Activated CD8-positive, alpha-beta memory T cell treated with anti-CD3 and anti-CD28 coated beads, Interleukin-2, amount 50 U/mL, for 24 hours (primary cell): ENCODE results near the gene TUBB1.
"Not testable (repeated sequence)": the region's sequence is repeated elsewhere in the genome, so short reads cannot be mapped to it uniquely, and the experiment has no call there.

ENCODE experiments used
- DNase-seq: peaks from one replicate; pipeline ENCODE4 v3.0.0-alpha.2; 2020; ENCODE audit errors: extremely low read depth

The TUBB1 gene

DNA sequence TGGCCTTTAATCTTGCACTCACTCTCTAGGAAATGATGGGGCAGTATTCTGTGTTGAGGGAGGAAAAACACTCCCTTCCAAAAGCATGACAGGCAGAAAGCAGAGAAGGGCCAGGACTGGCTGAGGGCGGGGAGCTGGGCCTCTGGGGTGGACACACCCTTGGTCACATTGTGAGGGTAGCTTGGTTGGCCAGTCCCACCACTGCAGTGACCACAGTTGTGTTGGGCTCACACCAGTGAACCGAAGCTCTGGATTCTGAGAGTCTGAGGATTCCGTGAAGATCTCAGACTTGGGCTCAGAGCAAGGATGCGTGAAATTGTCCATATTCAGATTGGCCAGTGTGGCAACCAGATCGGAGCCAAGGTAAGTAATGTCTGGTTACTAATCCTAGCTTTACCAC is at the start of gene TUBB1:
TSS of gene TUBB1 (plus strand) at position 213 of the 400 bp plus-strand sequence. CDS start at position 307, 94 bp downstream.
- no peak for DNase-seq

DNA sequence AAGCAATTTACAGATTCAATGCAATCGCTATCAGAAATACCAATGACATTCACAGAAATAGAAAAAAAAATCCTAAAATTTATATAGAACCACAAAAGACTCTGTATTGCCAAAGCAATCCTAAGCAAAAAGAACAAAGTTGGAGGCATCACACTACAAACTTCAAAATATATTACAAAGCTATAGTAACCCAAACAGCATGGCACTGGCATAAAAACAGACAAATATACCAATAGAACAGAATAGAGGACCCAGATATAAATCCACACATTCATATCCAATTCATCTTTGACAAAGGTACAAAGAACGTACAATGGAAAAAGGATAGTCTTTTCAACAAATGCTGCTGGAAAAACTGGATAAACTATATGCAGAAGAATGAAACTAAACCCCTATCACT is 49.8 kb upstream of the TUBB1 start:
- no peak for DNase-seq

DNA sequence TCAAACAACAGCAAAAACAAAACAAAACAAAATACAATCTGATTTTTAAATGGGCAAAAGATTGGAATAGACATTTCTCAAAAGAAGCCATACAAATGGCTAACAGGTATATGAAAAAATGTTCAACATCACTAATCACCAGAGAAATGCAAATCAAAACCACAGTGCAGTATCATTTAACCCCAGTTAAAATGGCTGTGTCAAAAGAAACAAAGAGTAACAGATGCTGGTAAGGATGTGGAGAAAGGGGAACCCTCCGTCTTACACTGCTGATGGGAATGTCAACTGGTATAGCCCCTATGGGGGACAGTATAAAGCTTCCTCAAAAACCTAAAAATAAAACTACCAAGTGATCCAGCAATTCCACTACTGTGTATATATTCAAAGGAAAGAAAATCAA is 49.1 kb upstream of the TUBB1 start:
- no peak for DNase-seq

DNA sequence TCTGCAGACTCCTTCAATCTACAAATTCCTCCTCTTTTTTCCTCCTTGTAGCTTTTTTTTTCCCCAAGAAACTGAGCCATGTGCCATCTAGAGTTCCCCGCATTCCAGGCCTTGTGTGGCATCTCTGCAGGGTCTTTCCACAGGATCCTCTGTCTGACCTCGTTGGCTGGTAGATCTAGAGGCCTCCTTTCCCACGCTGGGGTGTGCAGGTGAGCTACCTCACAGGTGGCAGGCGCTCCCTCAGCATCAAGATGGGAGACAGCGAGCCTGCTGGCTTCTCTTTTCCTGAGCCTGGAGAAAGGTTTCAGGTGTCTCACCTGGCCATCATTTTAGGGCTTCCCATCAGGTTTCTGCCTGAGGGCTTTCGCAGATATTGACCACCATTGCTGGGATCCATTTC is 47.8 kb upstream of the TUBB1 start:
- no peak for DNase-seq

DNA sequence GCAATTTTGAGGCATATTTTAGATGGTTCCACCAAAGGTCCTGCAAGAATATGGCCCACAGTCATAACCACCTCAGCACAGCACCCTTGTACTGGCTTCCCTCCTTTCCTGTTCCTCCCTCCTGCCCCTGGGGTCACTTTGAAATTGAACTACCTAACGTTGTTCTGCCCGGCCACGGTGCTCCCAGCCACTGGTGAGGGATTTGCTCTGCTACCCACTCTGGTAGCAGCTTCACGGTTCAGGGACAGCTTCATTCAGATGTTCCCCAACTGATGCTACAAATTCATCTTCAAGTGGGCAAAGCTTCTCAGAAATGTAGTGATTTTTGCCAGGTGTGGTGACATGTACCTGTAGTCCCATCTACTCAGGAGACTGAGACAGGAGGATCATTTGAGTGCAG is 46.0 kb upstream of the TUBB1 start:
- no peak for DNase-seq

DNA sequence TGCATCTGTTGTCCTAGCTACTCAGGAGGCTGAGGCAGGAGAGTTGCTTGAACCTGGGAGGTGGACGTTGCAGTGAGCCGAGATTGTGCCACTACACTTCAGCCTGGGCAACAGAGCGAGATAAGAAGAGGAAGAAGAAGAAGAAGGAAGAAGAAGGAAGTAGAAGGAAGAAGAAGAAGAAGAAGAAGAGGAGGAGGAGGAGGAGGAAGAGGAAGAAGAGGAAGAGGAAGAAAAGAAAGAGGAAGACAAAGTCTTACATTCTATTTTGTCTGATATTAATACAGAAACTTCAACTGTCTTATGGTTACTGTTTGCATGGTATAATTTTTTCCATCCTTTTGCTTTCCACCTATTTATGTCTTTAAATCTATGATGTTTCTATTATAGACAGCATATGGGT is 45.4 kb upstream of the TUBB1 start:
- no peak for DNase-seq

DNA sequence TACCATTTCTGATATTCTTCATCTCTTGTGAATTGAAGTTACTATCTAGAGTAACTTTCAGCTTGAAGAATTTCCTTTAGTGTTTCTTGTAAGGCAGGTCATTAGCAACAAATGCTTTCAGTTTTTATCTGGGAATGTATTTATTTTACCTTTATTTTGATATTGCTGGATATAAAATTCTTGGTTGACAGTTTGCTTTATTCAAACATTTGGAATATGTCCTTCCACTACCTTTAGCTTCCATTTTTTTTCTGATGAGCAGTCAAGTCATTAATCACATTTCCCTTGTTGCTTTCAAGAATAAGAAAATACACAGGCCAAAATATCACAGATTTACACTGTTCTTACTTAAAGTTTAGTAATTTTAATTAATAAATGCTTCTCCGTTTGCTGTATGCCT is 43.9 kb upstream of the TUBB1 start:
- no peak for DNase-seq

DNA sequence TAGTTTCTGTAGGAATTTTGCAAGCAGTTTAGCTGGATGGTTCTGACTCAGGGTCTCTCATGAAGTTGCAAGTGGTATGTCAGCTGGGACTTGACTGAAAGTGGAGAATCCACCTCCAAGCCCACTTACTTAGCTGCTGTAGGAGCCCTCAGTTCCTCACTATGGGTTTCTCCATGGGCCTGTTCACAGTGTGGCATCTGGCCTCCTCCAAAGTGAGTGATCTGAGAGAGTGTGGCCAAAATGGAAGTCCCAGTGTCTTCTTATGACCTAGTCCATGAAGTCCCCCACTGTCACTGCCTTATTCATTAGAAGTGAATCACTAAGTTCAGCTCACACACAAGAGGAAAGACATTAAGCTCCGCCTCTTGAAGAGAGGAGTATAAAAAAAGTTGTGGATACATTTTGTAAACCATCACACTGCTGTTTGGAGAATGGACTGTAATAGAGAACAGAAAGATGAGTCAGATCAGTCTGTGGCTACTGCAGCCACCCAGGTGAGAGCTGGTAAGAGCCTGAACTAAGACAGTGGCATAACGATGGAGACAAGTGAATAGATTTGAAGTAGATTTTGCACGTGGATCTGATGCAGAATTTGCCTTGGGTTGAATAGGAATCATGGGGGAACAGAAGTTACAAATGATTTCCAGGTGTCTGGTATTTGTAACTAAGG is 43.0 kb upstream of the TUBB1 start:
- no peak for DNase-seq

DNA sequence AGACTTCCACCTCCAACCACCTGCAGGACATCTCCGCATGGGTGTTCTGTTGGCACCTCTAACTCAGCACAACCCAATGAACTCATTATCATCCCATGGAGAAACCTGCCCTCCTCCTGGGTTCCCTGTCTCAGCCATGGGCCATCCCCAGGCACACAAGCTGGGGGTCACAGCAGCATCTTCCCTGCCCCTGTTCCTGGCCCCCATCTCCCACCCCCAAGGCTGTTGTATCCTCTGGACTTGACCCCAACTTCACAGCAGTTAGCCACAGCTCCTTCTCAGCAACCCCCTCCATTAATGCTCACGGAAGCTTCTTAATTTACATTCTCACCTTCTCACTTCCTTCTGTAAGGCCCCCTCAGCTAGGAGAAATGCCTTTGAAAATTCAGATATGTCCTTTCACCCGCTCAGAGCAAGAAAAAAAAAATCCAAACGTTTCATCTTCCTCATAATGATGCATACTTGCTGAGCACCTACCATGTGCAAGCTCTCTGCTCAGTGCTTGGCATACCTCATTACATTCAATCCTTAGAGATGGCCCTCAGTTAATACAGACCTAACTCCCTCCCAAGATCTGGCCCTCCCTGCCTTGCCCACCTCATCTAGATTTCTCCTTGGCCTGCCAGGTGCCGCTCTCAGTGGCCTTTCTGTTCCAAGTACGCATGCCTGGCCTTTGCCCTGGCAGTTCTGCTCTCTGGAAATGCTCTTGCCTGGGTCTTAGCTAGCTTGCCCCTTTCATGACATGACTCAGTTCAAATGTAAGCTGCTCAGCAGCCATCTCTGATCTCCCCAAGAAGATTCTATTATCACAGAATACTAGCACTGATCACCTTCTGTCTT is 40.7 kb upstream of the TUBB1 start:
- DNase-seq = no peak

DNA sequence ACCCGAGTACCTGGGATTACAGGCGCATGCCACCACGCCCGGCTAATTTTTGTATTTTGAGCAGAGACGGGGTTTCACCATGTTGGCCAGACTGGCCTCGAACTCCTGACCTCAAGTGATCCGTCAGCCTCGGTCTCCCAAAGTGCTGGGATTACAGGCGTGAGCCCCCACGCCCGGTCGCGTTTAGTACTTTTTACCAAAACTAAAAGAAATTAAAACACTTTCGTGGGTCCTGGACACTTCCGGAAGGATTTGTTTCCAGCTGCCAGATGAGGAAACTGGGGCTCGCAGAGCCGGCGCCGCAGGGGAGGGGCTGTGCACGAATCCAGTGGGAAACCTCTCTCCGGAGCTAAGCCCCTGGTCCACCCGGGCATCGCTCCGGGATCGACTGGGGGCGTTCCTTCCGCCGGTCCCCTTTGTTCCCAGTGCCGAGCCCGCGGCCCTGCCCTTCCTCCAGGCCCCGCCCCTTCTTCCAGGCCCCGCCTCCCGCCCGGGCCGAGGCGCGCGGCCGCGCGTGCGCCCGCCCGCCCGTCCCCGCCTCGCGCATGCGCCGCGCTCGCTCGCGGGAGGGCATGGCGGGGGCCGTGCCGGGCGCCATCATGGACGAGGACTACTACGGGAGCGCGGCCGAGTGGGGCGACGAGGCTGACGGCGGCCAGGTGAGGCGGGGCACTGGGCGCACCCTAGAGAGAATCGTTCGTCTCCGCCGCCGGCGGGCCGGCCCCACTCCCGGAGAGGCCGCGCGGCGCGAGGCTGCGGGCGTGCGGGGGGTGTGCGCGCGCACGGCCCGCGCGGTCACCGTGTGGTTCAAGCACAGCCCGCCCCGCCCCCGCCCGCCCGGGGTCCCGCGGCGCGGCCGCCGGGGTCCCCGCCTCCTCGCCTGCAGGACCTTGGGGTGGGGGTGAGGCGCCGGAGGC is 38.3 kb upstream of the TUBB1 start, which contains the start of gene NELFCD:
TSS of gene NELFCD (plus strand) at position 546 of the 917 bp plus-strand sequence. CDS start at position 600, 54 bp downstream.
- peak; percentile 52 for DNase-seq

DNA sequence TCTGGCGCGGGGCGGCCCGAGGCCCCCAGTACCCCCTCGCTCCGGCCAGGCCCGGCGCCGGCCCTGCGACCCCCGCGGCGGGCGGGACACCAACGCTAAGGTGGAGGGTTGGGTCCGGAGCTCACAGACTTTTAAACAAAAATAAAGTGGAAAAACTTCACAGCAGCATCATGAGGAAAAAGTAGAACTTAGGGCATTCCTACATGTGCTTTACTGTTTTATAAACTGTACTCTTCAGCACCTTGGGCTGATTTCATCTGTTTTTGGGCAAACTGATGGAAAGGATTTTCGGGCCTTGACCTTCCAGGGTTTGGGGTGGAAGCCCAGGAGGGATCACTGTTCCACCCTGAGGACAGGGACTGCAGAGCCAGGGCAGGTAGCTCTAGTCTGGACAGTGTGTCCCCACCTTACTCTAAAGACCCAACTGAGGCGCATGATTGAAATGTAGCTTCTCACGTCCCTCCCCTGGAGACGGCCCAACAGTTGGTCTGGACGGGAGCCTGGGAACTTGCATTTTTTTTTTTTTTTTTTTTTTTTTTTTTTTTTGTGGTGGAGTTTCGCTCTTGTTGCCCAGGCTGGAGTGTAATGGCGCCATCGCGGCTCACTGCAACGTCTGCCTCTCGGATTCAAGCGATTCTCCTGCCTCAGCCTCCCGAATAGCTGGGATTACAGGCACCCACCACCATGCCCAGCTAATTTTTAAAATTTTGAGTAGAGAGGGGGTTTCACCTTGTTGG is 37.4 kb upstream of the TUBB1 start:
- no peak for DNase-seq

DNA sequence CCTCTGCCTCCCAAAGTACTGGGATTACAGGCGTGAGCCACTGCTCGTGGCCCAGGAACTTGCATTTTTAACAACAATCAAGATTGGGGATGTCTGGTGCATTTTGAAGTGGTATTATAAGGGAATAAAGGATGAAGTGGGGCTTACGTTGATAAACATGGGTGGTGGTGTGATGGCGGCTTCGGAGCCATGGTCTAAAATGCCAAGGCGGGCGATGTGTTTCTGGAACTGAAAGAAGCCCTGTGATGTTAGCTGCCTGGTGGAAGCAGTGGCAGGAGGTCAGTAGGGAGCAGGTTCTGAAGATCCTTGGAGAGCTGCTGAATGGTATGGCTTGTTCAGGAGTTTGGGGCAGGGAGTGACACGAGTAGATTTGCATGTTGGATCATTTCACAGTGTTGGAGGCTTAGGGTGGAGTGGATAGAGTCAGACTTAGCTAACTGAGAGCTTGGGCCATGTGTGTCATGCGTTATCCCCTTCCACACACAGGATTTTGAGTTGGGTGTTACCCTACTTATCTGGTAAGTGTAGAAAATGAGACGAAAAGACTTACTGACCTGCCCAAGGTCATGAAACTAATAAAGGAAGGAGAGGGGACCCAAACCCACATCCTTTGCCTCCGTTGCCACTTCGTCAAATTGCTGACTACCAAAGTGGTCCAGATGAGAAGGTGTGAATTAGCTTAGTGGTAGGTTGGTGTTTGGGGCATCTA is 36.7 kb upstream of the TUBB1 start:
- no peak for DNase-seq

DNA sequence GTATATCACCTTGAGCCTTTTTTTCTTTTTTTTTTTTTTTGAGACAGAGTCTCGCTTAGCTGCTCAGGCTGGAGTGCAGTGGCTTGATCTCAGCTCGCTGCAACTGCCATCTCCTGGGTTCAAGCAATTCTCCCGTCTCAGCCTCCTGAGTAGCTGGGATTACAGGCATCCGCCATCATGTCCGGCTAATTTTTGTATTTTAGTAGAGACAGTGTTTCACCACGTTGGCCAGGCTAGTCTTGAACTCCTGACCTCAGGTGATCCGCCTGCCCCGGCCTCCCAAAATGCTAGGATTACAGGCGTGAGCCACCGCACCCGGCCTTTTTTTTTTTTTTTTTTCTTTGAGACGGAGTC is 36.1 kb upstream of the TUBB1 start:
- not testable (repeated sequence) for DNase-seq

DNA sequence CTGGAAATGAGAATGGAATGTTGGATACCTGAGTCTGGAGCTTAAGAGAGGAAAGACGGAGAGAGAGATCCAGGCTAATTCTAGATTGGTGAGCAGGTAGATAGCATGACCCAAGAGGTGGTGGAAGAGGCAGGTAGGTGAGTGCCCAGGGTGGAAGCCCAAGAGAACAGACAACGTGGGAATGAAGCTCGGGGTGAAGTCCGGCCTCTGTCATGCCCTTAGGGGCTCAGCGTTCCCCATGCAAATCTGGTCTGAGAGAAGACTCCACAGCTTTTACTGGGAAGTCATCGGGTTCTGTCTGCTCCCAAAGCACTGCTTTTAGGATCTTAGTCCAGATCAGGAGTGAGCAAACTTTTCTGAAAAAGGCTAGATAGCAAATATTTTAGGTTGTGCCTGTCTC is 34.5 kb upstream of the TUBB1 start:
- no peak for DNase-seq

DNA sequence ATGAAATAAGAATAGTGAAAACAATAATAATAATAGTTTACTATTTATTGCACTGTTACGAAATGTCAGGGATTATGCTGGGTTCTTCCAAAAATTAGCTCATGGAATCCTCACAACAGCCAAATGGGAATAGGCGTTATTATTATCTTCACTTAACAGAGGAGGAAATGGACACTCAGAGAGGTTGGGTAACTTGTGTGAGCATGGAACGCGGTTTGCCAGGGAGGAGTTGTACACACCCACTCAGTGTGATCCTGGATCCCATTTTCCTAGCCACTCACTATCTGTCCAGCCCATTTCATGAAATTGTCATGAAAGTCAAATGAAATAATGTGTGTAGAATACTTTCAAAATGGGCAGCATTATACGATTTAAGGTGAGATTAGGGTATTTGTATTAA is 33.6 kb upstream of the TUBB1 start:
- DNase-seq = no peak

DNA sequence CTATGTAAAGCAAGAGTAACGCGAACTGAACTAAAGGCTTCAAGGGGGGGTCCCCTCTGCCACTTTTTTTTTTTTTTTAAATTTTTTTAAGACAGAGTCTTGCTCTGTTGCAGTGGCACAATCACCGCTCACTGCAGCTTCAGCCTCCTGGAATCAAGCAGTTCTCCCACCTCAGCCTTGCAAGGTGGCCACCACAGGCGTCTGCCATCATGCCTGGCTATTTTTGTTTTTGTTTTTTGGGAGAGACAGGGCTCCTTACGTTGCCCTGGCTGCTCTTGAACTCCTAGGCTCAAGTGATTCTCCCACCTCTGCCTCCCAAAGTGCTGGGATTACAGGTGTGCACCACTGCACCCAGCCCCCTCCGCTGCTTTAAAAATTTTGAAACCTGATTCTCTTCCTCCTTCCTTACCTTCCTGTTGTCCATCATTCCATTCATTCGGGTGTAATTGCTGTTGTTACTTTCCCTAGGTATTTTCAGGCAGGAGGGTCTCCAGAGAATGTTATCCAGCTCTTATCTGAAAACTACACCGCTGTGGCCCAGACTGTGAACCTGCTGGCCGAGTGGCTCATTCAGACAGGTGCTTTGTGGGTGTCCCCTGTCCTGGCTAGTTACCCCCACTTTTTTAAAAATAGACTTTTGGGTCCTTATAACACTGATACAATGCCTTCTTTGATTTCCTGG is 32.8 kb upstream of the TUBB1 start:
- DNase-seq = no peak

DNA sequence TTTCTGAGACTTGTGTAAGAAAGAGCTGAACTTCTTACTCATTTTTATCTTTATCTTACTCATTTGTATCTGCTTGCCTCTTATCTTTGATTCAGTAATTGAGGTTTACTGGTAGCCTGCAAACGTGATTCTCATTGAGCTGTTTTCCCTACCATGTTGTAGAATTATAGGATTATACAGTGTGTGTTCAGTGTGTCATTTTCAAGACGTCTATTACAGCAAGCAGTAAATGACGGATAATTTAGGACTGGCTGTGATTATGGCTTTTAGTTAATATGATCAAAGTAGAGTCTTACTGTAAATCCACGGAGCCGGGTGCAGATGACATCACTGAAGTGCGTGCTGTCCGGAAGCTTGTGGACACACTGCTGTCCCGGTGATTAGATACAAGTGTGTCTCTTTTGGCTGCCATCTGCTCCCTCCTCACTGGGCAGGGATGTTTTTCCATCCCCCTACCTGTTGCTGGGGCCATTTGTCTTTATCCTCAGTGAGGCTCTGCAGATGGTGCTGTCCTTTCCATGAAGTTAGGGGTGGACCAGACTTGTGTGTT is 32.2 kb upstream of the TUBB1 start:
- DNase-seq = no peak

DNA sequence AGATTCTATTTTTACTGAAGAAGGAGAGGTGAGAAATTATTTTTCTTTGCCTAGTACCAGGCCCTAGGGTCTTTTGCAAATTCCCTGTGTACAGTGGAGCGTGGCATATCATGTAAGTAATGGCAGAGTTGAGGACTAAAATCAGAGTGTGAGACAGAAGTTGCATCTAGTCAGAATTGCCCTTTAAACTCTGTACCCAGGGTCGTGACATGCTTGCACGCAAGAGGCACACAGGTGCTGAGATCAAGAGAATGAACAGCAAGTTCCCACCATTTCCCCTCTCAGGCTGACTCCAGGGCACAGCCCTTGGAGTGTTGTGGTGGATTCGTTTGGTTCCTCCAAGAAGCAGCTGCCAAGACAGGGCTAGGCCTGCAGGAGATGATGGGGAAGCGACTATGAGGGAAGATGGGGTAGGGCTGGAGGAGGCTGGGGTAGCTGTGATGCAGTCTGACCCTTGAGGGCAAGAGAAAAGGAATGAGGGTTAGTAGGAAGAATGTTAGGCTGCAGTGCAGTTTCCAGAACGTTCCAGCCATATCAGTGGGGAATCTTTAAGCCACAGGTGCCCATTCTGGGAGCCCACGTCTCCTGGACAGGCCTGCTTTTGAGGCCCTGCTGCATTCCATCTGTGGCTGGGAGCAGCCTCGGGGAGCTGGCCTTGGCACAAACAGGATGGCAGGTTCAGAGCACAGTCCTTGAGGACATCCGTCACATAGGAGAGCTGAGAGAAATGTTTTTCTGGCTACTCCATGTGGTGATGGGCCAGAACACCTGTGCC is 31.3 kb upstream of the TUBB1 start:
- no peak for DNase-seq

DNA sequence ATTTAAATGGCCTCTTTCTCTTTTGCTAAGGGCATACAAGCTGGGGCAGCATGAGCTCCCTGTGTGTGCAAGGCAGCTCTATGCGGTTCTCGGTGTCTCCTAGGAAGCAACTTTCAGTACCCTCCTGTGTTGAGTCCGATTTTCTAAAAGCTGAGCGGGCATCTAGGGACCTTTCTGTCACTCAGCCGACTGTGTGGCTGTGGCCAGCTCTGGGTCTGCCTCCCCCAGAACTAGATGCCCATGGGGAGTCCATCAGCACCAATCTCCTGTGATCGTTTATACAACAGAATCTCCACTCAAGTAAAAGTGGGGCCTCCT is 30.7 kb upstream of the TUBB1 start:
- no peak for DNase-seq
